ENCODE measurements around the gene CACNA2D1.

Gene CACNA2D1

GRCh38 chr7:82235713-82236112 is 207.9 kb downstream of the CACNA2D1 start:
- in situ Hi-C loops (cut with HindIII; ENCODE audit: low sequenced_read_pairs) = loop anchor here (25.0 kb wide), 1 partner anchor 502 kb away; no protein-coding TSS in a partner anchor

DNA sequence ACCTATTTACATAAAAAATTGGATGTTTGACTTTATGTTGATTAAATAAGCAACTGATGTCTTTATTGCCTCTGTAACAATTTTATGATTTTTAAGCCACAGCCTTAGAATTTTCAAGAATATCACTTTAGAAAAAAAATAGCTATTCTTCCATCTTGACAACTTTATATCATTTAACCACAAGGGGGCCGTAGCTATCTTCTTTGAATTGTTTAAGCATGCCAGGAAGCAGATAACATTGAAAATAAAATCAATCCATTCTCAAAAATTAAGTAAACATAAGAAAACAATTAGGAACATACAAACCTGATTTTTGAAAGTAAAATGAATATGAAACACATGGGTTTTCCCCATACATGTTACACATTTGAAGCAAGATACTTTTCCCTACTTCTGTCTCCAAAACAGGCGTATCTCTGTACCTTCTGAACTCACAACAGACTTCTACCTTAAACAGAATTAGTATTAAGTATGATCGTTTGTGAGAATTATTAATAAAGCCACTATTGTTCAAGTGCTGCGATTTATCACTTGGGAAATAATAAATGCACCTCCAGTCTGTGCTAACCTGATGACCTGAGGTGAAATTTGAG is 209.0 kb downstream of the CACNA2D1 start:
- in situ Hi-C loops (cut with HindIII; ENCODE audit: low sequenced_read_pairs) = loop anchor here (25.0 kb wide), 1 partner anchor 503 kb away; no protein-coding TSS in a partner anchor

- in situ Hi-C loops (cut with HindIII; ENCODE audit: low sequenced_read_pairs) = loop anchor here (25.0 kb wide), 1 partner anchor 506 kb away; no protein-coding TSS in a partner anchor
These were observed 212.6 kb downstream of the CACNA2D1 start for GRCh38 chr7:82230811-82231581.

DNA sequence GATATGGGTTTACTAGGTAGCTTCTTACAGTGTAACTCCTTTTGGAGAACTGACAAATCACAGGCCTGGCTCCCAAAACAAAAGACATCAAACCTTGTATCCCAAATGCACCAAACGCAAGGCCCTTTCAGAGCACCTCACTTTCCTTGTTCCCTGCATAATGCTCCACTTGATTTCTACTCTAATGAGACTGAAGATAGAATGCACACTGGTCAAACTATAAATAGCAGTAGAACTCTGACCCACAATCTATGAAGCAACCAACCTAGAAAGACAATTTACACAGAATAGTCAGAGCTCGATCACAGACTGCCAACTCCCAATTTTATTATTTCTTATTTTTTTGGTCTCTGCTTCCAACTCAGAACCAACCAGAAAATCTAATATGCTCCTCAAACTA is 214.4 kb downstream of the CACNA2D1 start:
- in situ Hi-C loops (cut with HindIII; ENCODE audit: low sequenced_read_pairs) = loop anchor here (25.0 kb wide), 1 partner anchor 508 kb away; no protein-coding TSS in a partner anchor

DNA sequence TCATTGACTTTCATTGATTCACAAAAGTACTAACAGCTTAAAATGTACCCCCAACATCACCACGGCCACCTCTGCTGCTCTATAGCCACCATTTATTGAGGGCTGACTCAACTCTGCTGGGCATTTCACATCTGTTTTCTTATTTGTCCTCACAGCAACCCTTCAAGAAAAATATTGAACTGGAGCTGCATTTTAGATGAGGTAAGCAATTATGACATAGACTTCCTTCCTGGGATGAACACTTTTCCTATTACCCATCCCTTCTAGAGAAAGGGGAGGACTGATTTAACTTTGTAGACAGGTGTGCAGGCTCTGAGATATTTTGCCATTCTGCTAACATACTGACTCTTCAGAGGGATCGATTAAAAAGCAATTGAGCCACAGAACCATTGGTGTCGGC is 217.4 kb downstream of the CACNA2D1 start:
- in situ Hi-C loops (cut with HindIII; ENCODE audit: low sequenced_read_pairs) = loop anchor here (25.0 kb wide), 1 partner anchor 511 kb away; no protein-coding TSS in a partner anchor

GRCh38 chr7:82224529-82224928 is 219.0 kb downstream of the CACNA2D1 start:
- in situ Hi-C loops (cut with HindIII; ENCODE audit: low sequenced_read_pairs) = no loop called here

DNA sequence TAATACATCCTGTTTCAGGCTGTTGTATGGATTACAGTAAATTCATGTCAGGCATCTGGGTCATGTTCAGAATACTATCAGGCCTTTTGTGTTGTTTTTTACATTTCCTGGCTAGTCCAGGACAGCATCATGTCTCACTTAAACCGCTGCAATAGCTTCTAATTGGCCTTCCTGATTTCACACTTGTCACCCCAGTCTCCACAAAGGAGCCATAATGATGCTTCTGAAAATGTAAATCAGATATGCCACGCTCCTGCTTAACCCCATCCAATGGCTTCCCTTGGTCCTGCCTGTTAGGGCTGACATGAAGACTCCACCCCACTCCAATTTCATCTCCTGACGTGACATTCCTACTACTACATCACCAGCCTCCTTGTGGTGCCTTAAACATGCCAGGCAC is 220.0 kb downstream of the CACNA2D1 start:
- in situ Hi-C loops (cut with HindIII; ENCODE audit: low sequenced_read_pairs) = no loop called here

- in situ Hi-C loops (cut with HindIII; ENCODE audit: low sequenced_read_pairs) = no loop called here
These were observed 222.4 kb downstream of the CACNA2D1 start for GRCh38 chr7:82221152-82221674.

- in situ Hi-C loops (cut with HindIII; ENCODE audit: low sequenced_read_pairs) = no loop called here
These were observed 231.1 kb downstream of the CACNA2D1 start for GRCh38 chr7:82212466-82212865.

DNA sequence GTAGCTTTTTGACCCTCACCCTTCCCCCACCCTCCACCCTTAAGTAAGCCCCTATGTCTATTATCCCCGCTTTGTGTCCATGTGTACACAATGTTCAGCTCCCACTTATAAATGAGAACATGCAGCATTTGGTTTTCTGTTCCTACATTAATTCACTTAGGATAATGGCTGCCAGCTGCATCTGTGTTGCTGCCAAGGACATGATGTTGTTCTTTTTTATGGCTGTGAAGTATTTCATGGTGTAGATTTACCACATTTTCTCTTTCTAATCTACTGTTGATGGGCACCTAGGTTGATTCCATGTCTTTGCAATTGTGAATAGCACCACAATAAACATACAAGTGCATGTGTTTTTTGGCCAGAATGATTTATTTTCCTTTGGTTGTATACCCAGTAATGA is 232.2 kb downstream of the CACNA2D1 start:
- in situ Hi-C loops (cut with HindIII; ENCODE audit: low sequenced_read_pairs) = no loop called here

- in situ Hi-C loops (cut with HindIII; ENCODE audit: low sequenced_read_pairs) = no loop called here
These were observed 233.0 kb downstream of the CACNA2D1 start for GRCh38 chr7:82210416-82211184.

GRCh38 chr7:82209179-82209747 is 234.3 kb downstream of the CACNA2D1 start:
- in situ Hi-C loops (cut with HindIII; ENCODE audit: low sequenced_read_pairs) = no loop called here

- in situ Hi-C loops (cut with HindIII; ENCODE audit: low sequenced_read_pairs) = no loop called here
These were observed 238.9 kb downstream of the CACNA2D1 start for GRCh38 chr7:82204694-82205093.

DNA sequence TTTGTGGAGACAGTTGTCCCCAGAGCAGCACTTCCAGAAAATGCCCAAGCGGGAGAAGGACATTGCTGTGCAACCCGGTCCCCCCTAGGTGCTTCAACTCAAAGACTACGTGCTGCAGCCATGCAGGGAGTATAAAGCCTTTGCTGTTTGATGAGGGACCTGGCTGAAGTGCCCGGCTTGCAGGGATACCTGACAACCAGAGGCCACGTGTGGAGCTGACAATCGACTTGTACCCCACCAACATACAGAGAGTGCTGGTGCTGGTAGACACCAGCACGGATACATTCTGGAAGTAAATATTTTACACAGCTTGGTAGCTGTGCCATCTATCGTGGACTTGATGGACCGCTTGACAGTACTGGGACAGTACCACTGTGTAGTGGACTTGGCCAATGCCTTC is 240.6 kb downstream of the CACNA2D1 start:
- in situ Hi-C loops (cut with HindIII; ENCODE audit: low sequenced_read_pairs) = no loop called here

DNA sequence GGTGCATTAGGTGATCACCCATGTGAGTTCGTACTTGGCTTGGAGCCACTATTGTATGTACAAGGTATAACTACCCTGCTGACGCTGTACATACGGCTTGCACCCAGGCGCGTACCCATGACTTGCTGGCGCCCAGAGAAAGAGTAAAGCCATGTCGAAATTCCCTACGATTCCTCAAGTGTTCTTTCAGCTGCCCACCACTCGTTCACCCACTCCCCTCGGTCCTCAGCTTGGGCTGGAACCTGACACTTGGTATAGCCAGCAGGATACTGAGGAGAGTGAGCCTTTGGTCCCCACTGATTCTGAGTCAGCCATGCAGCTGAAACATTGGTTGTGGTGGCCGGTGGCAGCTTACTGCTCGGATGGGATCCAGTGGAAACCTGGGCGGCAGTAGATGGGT is 241.5 kb downstream of the CACNA2D1 start:
- in situ Hi-C loops (cut with HindIII; ENCODE audit: low sequenced_read_pairs) = no loop called here

DNA sequence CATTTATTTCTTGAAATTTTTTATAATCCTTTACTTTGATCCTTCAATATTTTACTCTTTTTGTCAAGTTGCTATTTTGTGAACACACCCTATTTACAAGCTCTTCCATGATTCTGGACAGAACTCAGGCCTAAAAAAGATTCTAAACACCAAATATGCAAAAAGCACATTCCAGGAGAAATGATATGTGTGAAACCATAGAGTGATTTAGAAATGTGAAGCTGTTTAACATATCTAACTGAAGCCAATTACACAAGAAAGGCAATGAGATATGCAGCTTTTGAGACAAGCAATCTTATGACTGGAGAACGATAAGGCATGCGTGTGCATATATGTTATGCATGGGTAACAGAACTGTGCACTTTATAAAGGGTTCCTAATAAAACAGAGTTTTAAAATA is 243.0 kb downstream of the CACNA2D1 start:
- in situ Hi-C loops (cut with HindIII; ENCODE audit: low sequenced_read_pairs) = no loop called here

DNA sequence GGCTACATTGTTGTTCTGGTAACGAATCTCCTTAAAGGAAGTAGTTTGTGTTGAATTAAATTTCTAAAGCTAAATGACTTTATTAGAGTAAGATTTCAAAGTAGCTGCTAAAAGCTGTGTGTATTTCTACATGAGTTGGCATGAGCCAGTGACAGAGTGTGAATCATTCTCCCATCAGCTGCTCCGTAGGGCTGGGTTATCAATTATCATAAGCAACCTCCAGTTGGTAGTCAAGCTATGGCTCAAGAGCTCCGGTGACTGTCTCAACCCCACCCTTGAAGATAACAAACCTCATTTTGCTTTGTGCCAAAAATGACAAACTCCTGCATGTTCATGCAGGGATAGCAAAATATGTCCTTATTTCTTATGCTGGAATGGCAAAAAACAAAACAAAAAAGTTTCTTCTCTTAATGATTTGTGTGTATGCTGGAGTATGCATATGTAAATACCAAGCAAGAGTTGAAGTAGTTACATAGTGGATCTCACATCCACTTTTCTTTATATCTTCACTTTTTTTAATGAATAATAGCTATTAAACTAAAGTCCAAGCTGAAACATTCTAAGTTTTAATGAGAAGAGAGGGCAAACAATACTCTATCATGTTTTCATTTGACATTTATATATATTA is 249.4 kb downstream of the CACNA2D1 start:
- in situ Hi-C loops (cut with HindIII; ENCODE audit: low sequenced_read_pairs) = no loop called here

GRCh38 chr7:82188636-82189035 is 254.9 kb downstream of the CACNA2D1 start:
- in situ Hi-C loops (cut with HindIII; ENCODE audit: low sequenced_read_pairs) = no loop called here

GRCh38 chr7:82185443-82185842 is 258.1 kb downstream of the CACNA2D1 start:
- in situ Hi-C loops (cut with HindIII; ENCODE audit: low sequenced_read_pairs) = no loop called here

DNA sequence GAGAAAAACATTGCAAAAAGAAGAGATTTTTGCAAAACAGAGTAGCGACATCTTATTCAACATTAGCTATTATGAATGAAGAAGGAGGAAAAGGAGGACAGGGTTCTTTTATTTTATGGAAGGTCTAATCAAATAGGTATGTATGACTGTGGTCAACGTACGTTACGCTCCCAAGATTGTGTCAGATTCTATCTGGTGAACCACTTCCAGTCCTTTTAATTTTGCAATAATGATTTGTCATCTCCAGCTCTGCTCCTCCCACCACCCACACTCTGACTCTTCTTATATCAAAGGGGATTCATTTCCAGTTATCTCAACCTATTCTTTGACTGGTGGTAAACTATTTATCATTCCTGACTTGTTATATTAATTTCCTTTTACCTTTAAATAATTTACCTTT is 259.9 kb downstream of the CACNA2D1 start:
- in situ Hi-C loops (cut with HindIII; ENCODE audit: low sequenced_read_pairs) = no loop called here

Measured in DLD1 (cell line).